GM10266 (cell line): ENCODE data around the gene JAG2.

Source experiments
- DNase-seq: peaks from one replicate; pipeline ENCODE4 v3.0.0; 2012; ENCODE audit errors: extremely low spot score
- CTCF ChIP-seq: IDR thresholded peaks from 2 replicates; pipeline ENCODE4 v1.5.1; 2012; ENCODE audit warnings: mild to moderate bottlenecking, low read depth; ENCODE audit not compliant: control insufficient read depth, insufficient read depth; ENCODE audit errors: missing control alignments

Gene JAG2

GRCh38 chr14:105169776-105170655 is 1.4 kb upstream of the JAG2 start:
- DNase-seq: no peak
- TF ChIP-seq CTCF: no peak

- peak; percentile 71 for DNase-seq
- peak; percentile 41 for TF ChIP-seq CTCF
Measured at GRCh38 chr14:105168979-105169507, 467 bp upstream of the JAG2 start.

GRCh38 chr14:105168093-105168420 is 519 bp downstream of the JAG2 start:
- no peak for TF ChIP-seq CTCF
- no peak for DNase-seq

- no peak for DNase-seq
- TF ChIP-seq CTCF: peak; percentile 3
Measured at GRCh38 chr14:105167303-105168092, 1.1 kb downstream of the JAG2 start.

GRCh38 chr14:105166571-105167302 is 1.8 kb downstream of the JAG2 start:
- DNase-seq: no peak
- no peak for TF ChIP-seq CTCF

GRCh38 chr14:105165761-105166485 is 2.7 kb downstream of the JAG2 start:
- DNase-seq: no peak
- no peak for TF ChIP-seq CTCF
